GM19193 (cell line): ENCODE measurements around the gene ZSCAN5A.
"Not testable (repeated sequence)": the region's sequence is repeated elsewhere in the genome, so short reads cannot be mapped to it uniquely, and the experiment has no call there.

Source experiments
- POLR2A ChIP-seq: IDR thresholded peaks from 4 replicates; pipeline ENCODE4 v1.6.1; 2011; ENCODE audit not compliant: insufficient read depth, insufficient read length; ENCODE audit errors: extremely low read depth

ZSCAN5A gene

DNA sequence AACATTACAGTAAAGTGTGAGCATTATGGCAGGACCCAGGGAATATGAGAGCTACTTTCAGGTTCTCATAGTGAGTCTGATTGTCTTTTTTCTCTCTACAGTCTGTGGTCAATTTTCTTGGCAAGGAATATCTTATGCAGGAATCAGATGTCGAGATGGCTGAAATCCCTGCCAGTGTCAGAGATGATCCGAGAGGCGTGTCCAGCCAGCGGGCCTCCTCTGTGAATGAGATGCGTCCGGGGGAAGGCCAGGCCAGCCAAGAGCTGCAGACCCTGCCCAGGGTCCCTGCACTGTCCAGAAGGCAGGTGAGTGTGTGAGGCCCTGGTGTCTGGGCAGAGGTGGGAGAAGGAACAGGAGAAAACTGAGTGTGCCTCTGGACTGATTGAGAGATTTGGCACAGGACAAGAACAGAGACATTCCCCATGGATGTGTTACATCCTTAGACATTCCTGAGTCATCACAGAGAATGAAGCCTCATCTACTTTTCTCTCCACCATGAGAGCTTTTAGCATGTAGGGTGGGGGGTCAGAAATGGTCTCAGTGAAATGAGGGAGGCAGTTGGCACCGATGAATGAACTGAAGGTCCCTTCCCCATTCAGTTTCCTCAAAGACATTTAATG lies 69.4 kb downstream of the ZSCAN5A start:
- no peak for TF ChIP-seq POLR2A

DNA sequence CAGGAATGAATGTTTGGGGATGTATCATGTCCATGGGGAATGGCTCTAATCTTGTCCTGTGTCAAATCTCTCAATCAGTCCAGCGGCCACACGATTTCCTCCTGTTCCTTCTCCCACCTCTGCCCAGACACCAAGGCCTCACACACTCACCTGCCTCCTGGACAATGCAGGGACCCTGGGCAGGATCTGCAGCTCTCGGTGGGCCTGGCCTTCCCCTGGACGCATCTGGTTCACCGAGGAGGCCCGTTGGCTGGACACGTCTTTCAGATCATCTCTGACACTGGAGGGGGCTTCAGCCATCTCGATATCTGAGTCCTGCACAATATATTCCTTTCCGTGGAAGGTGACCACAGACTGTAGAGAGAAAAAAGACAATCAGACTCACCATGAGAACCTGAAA lies 91.2 kb downstream of the ZSCAN5A start:
- no peak for TF ChIP-seq POLR2A

- no peak for TF ChIP-seq POLR2A
These were observed 91.7 kb downstream of the ZSCAN5A start for GRCh38 chr19:56222901-56223300.

GRCh38 chr19:56221851-56222250 lies 92.8 kb downstream of the ZSCAN5A start:
- TF ChIP-seq POLR2A = no peak

DNA sequence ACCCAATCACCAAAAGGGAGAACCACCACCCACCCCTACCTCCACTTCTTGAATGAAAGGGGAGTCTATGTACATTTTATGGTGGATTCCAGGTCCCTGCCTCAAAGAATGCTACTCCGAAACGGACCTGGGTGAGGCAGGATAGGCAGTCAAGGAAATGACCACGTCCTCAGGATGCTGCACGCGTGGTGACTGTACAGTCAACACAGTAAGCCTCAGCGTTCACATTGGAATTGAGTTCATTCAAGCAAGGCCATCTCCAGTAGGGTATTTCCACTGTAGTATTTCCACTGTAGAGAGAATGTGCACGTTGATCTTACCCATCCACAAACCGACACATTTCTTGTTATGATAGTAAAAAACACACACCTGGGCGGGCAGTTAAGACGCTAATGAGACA lies 95.7 kb downstream of the ZSCAN5A start:
- TF ChIP-seq POLR2A = no peak

DNA sequence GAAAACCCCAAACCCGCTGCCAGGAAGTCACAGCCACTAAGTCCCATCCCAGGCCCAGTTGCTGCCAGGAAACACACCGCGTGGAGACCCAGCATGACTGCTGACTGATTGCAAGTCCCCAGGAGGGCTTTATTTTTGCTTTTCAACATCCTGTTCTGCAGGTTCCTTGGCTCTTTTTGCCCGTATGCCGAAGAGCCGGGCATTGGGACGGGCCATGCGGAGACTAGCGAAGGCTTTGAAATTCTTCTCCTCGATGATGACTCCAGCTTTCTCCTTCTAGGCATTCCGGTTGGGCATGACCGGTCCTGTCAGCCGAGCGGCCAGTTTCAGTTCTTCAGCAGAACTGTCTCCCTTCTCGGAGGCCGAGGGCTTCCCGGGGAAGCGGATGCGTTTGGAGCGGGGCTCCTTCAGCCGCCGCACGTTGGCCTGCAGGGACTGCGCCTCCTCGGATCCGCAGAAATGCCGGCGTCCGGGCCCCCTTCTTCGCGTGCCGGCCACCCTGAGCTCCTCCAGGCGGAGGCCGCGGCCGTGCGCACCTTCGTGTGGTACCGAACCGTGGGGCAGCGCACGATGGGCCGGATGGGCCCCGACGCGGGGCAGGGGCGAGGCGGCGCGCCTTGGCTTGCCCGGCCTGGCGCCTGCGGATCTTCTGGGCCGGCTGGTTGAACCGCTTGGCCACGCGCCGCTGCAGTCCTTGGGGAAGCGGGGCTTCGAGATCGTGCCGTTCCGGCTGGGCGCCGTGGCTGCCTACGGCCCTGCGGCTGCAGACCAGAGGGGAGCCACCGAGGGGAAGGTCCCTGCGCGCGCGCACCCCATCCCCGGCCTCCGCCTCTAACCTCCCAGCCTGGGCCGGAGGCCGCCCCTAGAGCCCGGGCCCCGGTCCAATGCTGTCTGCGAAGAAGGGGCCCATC lies 97.3 kb downstream of the ZSCAN5A start:
- no peak for TF ChIP-seq POLR2A

DNA sequence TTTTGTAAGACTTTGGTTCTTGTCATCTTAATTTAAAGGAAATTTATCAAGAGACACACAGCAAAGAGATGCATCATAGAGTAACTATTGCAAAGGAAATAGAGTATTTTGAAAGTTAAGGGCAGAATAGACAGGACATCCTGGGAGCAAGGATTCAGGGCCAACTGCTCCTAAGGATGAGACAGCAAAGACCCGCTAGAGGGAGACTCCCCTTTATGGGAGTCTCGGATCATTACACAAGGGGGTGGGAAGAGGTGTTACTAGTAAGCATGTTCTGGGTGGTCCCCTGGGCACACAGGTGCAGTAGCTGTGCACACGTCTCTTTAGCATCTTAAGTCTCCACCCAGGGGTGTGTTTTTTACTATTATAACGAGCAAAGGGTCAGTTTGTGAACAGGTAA lies 102.9 kb downstream of the ZSCAN5A start:
- TF ChIP-seq POLR2A = no peak

- TF ChIP-seq POLR2A = no peak
These were observed 105.5 kb downstream of the ZSCAN5A start for GRCh38 chr19:56209091-56209490.

DNA sequence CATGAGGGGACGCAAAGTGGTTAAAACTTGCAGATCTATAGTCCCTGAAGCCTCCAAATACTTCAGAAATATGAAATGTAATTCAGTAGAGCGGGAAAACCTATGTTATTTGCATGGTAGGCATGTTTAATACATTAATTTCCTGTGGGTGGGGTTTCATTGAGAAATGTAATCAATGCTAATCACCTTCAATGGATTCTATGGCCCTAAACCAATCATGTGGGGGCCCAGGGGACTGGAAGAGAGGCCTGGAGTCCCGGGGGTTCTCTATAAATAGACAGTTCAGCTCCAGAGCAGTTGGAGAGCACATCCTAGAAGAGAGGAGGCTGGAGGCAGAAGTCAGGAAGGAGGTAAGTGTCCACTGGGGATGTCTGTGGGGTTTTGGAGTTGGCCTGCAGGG lies 112.7 kb downstream of the ZSCAN5A start, which contains the start of gene ZSCAN5C:
TSS of gene ZSCAN5C (plus strand) at position 301 of the 400 bp plus-strand sequence. CDS start 3,641 bp downstream, outside the sequence.
- TF ChIP-seq POLR2A = no peak

- no peak for TF ChIP-seq POLR2A
These were observed 115.0 kb downstream of the ZSCAN5A start for GRCh38 chr19:56199687-56200086.

DNA sequence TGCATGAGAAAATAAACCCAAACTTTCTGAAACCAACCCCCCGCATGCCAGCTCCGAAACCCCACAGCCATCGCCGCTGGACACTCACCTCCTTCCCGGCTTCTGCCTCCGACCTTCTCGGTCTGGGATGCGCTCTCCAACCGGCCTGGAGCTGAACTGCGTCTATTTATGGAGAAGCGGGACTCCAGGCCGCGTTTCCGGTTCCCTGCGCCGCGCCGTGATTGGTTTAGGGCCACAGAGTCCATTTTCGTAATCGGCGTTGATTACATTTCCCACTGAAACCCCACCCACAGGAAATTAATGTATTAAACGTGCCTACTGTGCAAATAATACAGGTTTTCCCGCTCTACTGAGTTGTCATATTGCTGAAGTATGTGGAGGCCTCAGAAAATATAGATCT lies 117.0 kb downstream of the ZSCAN5A start, which contains the start of gene ZSCAN5B:
TSS of gene ZSCAN5B (minus strand) at position 138 of the 400 bp plus-strand sequence. CDS start 4,731 bp downstream, outside the sequence.
- TF ChIP-seq POLR2A = not testable (repeated sequence)

GRCh38 chr19:56193981-56194640 lies 120.5 kb downstream of the ZSCAN5A start:
- no peak for TF ChIP-seq POLR2A

GRCh38 chr19:56191711-56192110 lies 122.9 kb downstream of the ZSCAN5A start:
- TF ChIP-seq POLR2A = no peak

DNA sequence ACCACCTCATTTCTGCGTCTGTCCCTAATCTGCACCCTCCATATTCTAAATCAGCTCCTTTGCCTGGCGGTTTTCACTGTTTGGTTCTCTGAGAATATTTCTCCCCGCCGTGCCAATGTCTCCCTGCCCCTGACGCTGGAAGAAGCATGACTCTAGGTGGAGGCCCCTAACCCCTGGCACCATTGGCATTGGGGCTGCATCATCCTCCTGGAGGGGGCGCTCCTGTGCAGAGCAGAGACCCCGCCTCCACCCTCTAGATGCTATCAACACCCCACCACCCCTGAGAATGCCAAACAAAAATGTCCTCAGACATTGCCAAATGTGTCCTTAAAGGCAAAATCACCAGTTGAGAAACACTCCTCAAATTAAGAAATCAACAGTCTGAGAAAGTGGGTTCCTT lies 123.5 kb downstream of the ZSCAN5A start:
- no peak for TF ChIP-seq POLR2A

DNA sequence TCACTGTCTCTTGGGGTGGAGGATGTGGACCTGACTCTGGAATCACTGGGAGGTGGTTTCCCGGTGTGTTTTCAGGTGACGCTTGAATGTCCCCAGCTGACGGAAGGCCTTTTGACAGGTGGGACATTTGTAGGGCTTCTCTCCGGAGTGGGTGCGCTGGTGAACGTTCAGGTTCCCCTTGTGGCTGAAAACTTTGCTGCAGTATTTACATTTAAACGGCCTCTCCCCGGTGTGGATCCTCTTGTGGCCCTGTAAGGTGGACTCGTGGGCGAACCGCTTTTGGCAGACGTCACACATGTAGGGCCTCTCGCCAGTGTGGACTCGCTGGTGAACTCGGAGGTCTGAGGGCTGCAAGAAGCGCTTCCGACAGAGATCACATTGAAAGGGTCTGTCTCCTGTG lies 124.9 kb downstream of the ZSCAN5A start:
- TF ChIP-seq POLR2A = no peak
